ENCODE results near the gene RAG2. TPM values are rescaled to one million over a fixed set of nuclear protein-coding genes. Genes with fewer than 3 reads are reported as not detected.

Gene RAG2
- total and polyA plus RNA-seq, 2 of the 4 experiments (the other 2 are of a cell fraction), result not detected

- no peaks in the 10 kb centered on the region for H3K27me3 ChIP-seq (ENCODE audit: control insufficient read depth, insufficient read depth, low read length)
- no peak for ATAC-seq (ENCODE audit: low read depth)
- H3K18ac ChIP-seq (ENCODE audit: low read depth, low read length), result no peak overlapping the region
- DNase-seq, result no peak
- H2BK20ac ChIP-seq (ENCODE audit: low read depth, low read length), result no peak overlapping the region
- no peak overlapping the region for H3K56ac ChIP-seq (ENCODE audit: extremely low read depth, insufficient read depth, low read length)
- no peak overlapping the region for H2AFZ ChIP-seq (replicated peaks; ENCODE audit: low read length, poor library complexity)
- intact Hi-C loops (cut with micrococcal nuclease), result no loop called here
- WGBS, 2 experiments (ENCODE audit: extremely low coverage in 2 of 2, insufficient read length in 1 of 2), result no CpG with 5 or more reads among the region's 5 CpGs
- H3K4ac ChIP-seq (ENCODE audit: low read depth, low read length), result no peak overlapping the region
- ChIA-PET CTCF (interaction anchor here (0.6 kb wide), 2 partner anchors 24 to 898 kb away, joined by 3 to 5 read pairs; no protein-coding TSS in a partner anchor), POLR2A (ENCODE audit: unreplicated experiment) (no interaction called here)
- no peak overlapping the region for H2BK5ac ChIP-seq (ENCODE audit: low read depth, low read length, poor library complexity, severe bottlenecking)
- no peak overlapping the region for H3K4me2 ChIP-seq (ENCODE audit: low read depth, low read length)
- in situ Hi-C loops (cut with MboI; ENCODE audit: low sequenced_read_pairs), result no loop called here
- H2AK5ac ChIP-seq (ENCODE audit: low read depth, low read length), result no peak overlapping the region
- no peaks in the 10 kb centered on the region for H3K79me1 ChIP-seq (ENCODE audit: low read depth in 1 of 2, low read length in 2 of 2)
- no peaks in the 10 kb centered on the region for H4K20me1 ChIP-seq (ENCODE audit: insufficient read depth, low read length)
- no peak overlapping the region for H2BK120ac ChIP-seq (ENCODE audit: low read depth, low read length)
- TF ChIP-seq ELK1 (IDR thresholded peaks at IDR 0.05; ENCODE audit: borderline replicate concordance, low read depth, low read length) (no peak), RFX5 (IDR thresholded peaks at IDR 0.05; ENCODE audit: low read depth, low read length) (no peak), MAZ (IDR thresholded peaks at IDR 0.05; ENCODE audit: borderline replicate concordance, low read depth, low read length) (no peak), RCOR1 (IDR thresholded peaks at IDR 0.05; ENCODE audit: insufficient replicate concordance, low read length) (no peak), NFE2L2 (IDR thresholded peaks at IDR 0.05; ENCODE audit: low read depth, low read length) (no peak), SMC3 (IDR thresholded peaks at IDR 0.05; ENCODE audit: low read depth, low read length) (no peak), POLR2A (IDR thresholded peaks at IDR 0.05; ENCODE audit: low read depth, low read length) (no peak), FOS (IDR thresholded peaks at IDR 0.05; ENCODE audit: low read depth, low read length) (no peak), CHD1 (IDR thresholded peaks at IDR 0.05; ENCODE audit: low read depth, low read length) (no peak), USF2 (IDR thresholded peaks at IDR 0.05; ENCODE audit: low read depth, low read length) (no peak), CEBPB (IDR thresholded peaks at IDR 0.05; ENCODE audit: low read depth, low read length) (no peak), MAFK (IDR thresholded peaks at IDR 0.05; ENCODE audit: low read depth, low read length) (no peak), MXI1 (IDR thresholded peaks at IDR 0.05; ENCODE audit: borderline replicate concordance, low read depth, low read length) (no peak), RAD21 (IDR thresholded peaks at IDR 0.05; ENCODE audit: low read length) (no peak), BHLHE40 (IDR thresholded peaks at IDR 0.05; ENCODE audit: low read depth, low read length) (no peak), CTCF (conservative IDR thresholded peaks at IDR 0.05; ENCODE audit: low read depth, low read length) (no peak)
- no TSS peak for BruUV-seq (replicated peaks)
- no peaks in the 10 kb centered on the region for H3K9me3 ChIP-seq (ENCODE audit: control insufficient read depth, insufficient read depth, low read length)
- no peak overlapping the region for H4K8ac ChIP-seq (ENCODE audit: low read depth in 2 of 2, low read length in 2 of 2)
- H3K4me3 ChIP-seq (ENCODE audit: insufficient read depth, low read depth, low read length), result no peak overlapping the region
- H3K14ac ChIP-seq (replicated peaks; ENCODE audit: low read depth, low read length), result no peak overlapping the region
- H2BK15ac ChIP-seq (ENCODE audit: low read depth, low read length), result no peak overlapping the region
- H2AK9ac ChIP-seq (replicated peaks; ENCODE audit: low read depth, low read length, poor library complexity), result no peak overlapping the region
- H3K23ac ChIP-seq (ENCODE audit: low read depth, low read length), result no peak overlapping the region
- H3K36me3 ChIP-seq (ENCODE audit: control insufficient read depth, insufficient read depth, low read length), result no peaks in the 10 kb centered on the region
- no peak overlapping the region for H4K91ac ChIP-seq (ENCODE audit: insufficient read depth, low read depth, low read length)
- no peak overlapping the region for H3K9ac ChIP-seq (ENCODE audit: low read depth, low read length)
- dilution Hi-C loops (cut with HindIII; ENCODE audit: low sequenced_read_pairs, unreplicated experiment), result no loop called here
- no peak overlapping the region for H3K27ac ChIP-seq (ENCODE audit: insufficient read depth, low read length)
- H3K9me1 ChIP-seq (ENCODE audit: insufficient read depth, low read length), result no peaks in the 10 kb centered on the region
- no peak overlapping the region for H4K5ac ChIP-seq (ENCODE audit: low read depth, low read length)
- no peaks in the 10 kb centered on the region for H3K4me1 ChIP-seq (ENCODE audit: control insufficient read depth, insufficient read depth, low read length)
Measured at GRCh38 chr11:36628141-36628540, 30.1 kb upstream of the RAG2 start.
